H54 (cell line): ENCODE data around the gene DLX2.

Source experiments
- DNase-seq: peaks from one replicate; pipeline ENCODE4 v3.0.0; 2011; ENCODE audit warnings: low spot score, mixed read lengths; ENCODE audit not compliant: insufficient read length
- FAIRE-seq: peaks from 3 replicates; lab custom pipeline; 2011; peaks lifted over from hg19 to GRCh38; lab: Jason Lieb, UNC
- POLR2A ChIP-seq: IDR thresholded peaks from 2 replicates; pipeline ENCODE4 v1.6.1; 2011; ENCODE audit warnings: low read depth, mild to moderate bottlenecking, low read length

Gene DLX2

GRCh38 chr2:172052000-172052983 is 50.4 kb downstream of the DLX2 start:
- TF ChIP-seq POLR2A, result no peak
- DNase-seq (no peak), FAIRE-seq (no peak)

GRCh38 chr2:172050479-172051125 is 52.1 kb downstream of the DLX2 start:
- DNase-seq (no peak), FAIRE-seq (peak; percentile 27)
- no peak for TF ChIP-seq POLR2A

- no peak for FAIRE-seq
- no peak for TF ChIP-seq POLR2A
- DNase-seq, result no peak
These were observed 53.1 kb downstream of the DLX2 start for GRCh38 chr2:172049567-172050120.
